Liver (tissue), 3 donors: Measurements from ENCODE around the gene UXS1.

Experiments
- RAD21 ChIP-seq, 2 donors: IDR thresholded peaks; 2 replicates each; pipeline ENCODE4 v1.6.1; 2016; ENCODE audit warnings: antibody characterized with exemption in 2 of 2, mild to moderate bottlenecking in 2 of 2
- SP1 ChIP-seq: IDR thresholded peaks from 2 replicates; pipeline ENCODE4 v1.6.1; 2018; ENCODE audit warnings: antibody characterized with exemption, mild to moderate bottlenecking
- YY1 ChIP-seq: IDR thresholded peaks from 2 replicates; pipeline ENCODE4 v1.6.1; 2016; ENCODE audit warnings: antibody characterized with exemption, mild to moderate bottlenecking
- TF ChIP-seq, protein P1 (sequence below): IDR thresholded peaks from 2 replicates; pipeline ENCODE4 v1.6.1; 2016; ENCODE audit warnings: antibody characterized with exemption, mild to moderate bottlenecking
- TF ChIP-seq, protein P2 (sequence below): IDR thresholded peaks from 2 replicates; pipeline ENCODE4 v1.6.1; 2016; ENCODE audit warnings: antibody characterized with exemption
- TF ChIP-seq, protein P3 (sequence below): fragments of 150-350 bp; IDR thresholded peaks from 2 replicates; pipeline ENCODE4 v1.5.1; 2017; ENCODE audit warnings: improper control_type of control experiment, low read depth, low read length; ENCODE audit not compliant: missing input control
- TF ChIP-seq, protein P4 (sequence below): IDR thresholded peaks from 2 replicates; pipeline ENCODE4 v1.6.1; 2016; ENCODE audit warnings: antibody characterized with exemption
- TF ChIP-seq, protein P5 (sequence below): IDR thresholded peaks from 2 replicates; pipeline ENCODE4 v1.6.1; 2016; ENCODE audit warnings: antibody characterized with exemption
- donor health status: healthy.
- donor health status: healthy.

DNA sequence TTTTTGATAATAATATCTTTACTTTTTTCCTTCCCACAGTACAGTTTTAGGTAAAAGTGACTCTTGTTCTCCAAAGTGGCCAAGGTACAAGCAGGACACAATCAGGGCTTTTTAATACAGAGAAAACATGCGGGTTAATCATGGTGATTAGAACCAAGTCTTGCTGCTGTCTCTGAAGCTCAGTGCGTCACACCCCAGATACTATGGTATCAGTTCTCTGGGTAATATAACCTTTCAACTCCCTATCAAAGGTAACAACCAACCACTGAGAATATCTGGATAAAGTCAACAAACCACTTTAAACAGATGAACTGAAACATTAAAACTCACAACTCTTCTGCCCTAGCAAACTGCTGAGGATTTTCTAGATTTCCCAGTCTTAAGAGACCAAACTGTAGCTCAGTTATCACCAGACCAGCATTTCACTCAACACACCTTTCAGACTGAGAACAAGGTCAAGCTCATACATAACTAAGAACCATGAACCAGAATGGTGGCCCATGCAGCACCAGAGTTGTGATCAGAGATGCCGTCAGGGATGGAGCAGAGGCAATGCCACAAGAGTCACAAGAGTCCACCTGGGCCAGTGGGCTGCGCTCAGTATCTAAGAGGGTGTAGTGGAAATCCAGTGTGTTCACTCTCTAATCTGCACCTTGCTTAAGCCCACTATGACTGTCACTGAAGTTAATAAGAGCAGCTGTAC lies 103.0 kb downstream of the UXS1 start:
- TF ChIP-seq, protein P1, sequence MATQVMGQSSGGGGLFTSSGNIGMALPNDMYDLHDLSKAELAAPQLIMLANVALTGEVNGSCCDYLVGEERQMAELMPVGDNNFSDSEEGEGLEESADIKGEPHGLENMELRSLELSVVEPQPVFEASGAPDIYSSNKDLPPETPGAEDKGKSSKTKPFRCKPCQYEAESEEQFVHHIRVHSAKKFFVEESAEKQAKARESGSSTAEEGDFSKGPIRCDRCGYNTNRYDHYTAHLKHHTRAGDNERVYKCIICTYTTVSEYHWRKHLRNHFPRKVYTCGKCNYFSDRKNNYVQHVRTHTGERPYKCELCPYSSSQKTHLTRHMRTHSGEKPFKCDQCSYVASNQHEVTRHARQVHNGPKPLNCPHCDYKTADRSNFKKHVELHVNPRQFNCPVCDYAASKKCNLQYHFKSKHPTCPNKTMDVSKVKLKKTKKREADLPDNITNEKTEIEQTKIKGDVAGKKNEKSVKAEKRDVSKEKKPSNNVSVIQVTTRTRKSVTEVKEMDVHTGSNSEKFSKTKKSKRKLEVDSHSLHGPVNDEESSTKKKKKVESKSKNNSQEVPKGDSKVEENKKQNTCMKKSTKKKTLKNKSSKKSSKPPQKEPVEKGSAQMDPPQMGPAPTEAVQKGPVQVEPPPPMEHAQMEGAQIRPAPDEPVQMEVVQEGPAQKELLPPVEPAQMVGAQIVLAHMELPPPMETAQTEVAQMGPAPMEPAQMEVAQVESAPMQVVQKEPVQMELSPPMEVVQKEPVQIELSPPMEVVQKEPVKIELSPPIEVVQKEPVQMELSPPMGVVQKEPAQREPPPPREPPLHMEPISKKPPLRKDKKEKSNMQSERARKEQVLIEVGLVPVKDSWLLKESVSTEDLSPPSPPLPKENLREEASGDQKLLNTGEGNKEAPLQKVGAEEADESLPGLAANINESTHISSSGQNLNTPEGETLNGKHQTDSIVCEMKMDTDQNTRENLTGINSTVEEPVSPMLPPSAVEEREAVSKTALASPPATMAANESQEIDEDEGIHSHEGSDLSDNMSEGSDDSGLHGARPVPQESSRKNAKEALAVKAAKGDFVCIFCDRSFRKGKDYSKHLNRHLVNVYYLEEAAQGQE = no peak
- no peak for TF ChIP-seq YY1
- TF ChIP-seq, protein P2, sequence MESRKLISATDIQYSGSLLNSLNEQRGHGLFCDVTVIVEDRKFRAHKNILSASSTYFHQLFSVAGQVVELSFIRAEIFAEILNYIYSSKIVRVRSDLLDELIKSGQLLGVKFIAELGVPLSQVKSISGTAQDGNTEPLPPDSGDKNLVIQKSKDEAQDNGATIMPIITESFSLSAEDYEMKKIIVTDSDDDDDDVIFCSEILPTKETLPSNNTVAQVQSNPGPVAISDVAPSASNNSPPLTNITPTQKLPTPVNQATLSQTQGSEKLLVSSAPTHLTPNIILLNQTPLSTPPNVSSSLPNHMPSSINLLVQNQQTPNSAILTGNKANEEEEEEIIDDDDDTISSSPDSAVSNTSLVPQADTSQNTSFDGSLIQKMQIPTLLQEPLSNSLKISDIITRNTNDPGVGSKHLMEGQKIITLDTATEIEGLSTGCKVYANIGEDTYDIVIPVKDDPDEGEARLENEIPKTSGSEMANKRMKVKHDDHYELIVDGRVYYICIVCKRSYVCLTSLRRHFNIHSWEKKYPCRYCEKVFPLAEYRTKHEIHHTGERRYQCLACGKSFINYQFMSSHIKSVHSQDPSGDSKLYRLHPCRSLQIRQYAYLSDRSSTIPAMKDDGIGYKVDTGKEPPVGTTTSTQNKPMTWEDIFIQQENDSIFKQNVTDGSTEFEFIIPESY = no peak
- TF ChIP-seq, protein P3, sequence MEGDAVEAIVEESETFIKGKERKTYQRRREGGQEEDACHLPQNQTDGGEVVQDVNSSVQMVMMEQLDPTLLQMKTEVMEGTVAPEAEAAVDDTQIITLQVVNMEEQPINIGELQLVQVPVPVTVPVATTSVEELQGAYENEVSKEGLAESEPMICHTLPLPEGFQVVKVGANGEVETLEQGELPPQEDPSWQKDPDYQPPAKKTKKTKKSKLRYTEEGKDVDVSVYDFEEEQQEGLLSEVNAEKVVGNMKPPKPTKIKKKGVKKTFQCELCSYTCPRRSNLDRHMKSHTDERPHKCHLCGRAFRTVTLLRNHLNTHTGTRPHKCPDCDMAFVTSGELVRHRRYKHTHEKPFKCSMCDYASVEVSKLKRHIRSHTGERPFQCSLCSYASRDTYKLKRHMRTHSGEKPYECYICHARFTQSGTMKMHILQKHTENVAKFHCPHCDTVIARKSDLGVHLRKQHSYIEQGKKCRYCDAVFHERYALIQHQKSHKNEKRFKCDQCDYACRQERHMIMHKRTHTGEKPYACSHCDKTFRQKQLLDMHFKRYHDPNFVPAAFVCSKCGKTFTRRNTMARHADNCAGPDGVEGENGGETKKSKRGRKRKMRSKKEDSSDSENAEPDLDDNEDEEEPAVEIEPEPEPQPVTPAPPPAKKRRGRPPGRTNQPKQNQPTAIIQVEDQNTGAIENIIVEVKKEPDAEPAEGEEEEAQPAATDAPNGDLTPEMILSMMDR = no peak
- TF ChIP-seq, protein P4, sequence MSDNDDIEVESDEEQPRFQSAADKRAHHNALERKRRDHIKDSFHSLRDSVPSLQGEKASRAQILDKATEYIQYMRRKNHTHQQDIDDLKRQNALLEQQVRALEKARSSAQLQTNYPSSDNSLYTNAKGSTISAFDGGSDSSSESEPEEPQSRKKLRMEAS = no peak
- TF ChIP-seq, protein P5, sequence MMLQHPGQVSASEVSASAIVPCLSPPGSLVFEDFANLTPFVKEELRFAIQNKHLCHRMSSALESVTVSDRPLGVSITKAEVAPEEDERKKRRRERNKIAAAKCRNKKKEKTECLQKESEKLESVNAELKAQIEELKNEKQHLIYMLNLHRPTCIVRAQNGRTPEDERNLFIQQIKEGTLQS = no peak
- TF ChIP-seq SP1 = no peak
- TF ChIP-seq RAD21 (IDR thresholded peaks at IDR 0.05) = no peak
